MG63 (cell line): Measurements from ENCODE around the gene KCP. TPM values are rescaled to one million over a fixed set of nuclear protein-coding genes. Genes with fewer than 3 reads are reported as not detected.
A peak's percentile ranks its signal among the peaks of the same experiment; 100 is the strongest.

Experiments
- DNase-seq: peaks from one replicate; pipeline ENCODE4 v3.0.0-alpha.2; 2020
- H3K27me3 ChIP-seq: fragments of 250-450 bp; sonication (Bioruptor Pico); 2 replicates; pipeline ENCODE4 v1.5.1; 2020; ENCODE audit warnings: mild to moderate bottlenecking, moderate library complexity
- H3K36me3 ChIP-seq: fragments of 250-450 bp; sonication (Bioruptor Pico); 2 replicates; pipeline ENCODE4 v1.5.1; 2020; ENCODE audit warnings: mild to moderate bottlenecking, moderate library complexity
- H3K4me3 ChIP-seq: fragments of 250-450 bp; sonication (Bioruptor Pico); 2 replicates; pipeline ENCODE4 v1.5.1; 2020; ENCODE audit warnings: mild to moderate bottlenecking, moderate library complexity
- H3K9me3 ChIP-seq: fragments of 250-450 bp; sonication (Bioruptor Pico); 2 replicates; pipeline ENCODE4 v1.5.1; 2020; ENCODE audit warnings: mild to moderate bottlenecking, moderate library complexity
- total RNA-seq: library from RNA; depleted of rRNA; stranded (reverse); fragments of >200 nt; shearing (Covaris generic); gene quantifications from 2 replicates; pipeline ENCODE4 v1.2.3, GENCODE V29; 2014; ENCODE audit warnings: low replicate concordance

The KCP gene
- total RNA-seq, 1 experiment from 2014 or later, result not detected

GRCh38 chr7:128887169-128888038, 23.1 kb downstream of the KCP start:
- no peaks in the 10 kb centered on the region for H3K36me3 ChIP-seq
- no peak overlapping the region for H3K4me3 ChIP-seq
- DNase-seq, result no peak
- H3K27me3 ChIP-seq, result no peaks in the 10 kb centered on the region
- no peaks in the 10 kb centered on the region for H3K9me3 ChIP-seq

GRCh38 chr7:128886391-128887168, 23.9 kb downstream of the KCP start:
- Histone ChIP-seq H3K27me3 (no peaks in the 10 kb centered on the region), H3K4me3 (no peak overlapping the region), H3K9me3 (no peaks in the 10 kb centered on the region), H3K36me3 (no peaks in the 10 kb centered on the region)
- no peak for DNase-seq

GRCh38 chr7:128885370-128886187, 24.9 kb downstream of the KCP start:
- no peak overlapping the region for H3K4me3 ChIP-seq
- H3K27me3 ChIP-seq, result no peaks in the 10 kb centered on the region
- no peaks in the 10 kb centered on the region for H3K36me3 ChIP-seq
- no peak for DNase-seq
- H3K9me3 ChIP-seq, result no peaks in the 10 kb centered on the region

GRCh38 chr7:128884561-128885369, 25.7 kb downstream of the KCP start:
- H3K4me3 ChIP-seq, result no peak overlapping the region
- H3K36me3 ChIP-seq, result no peaks in the 10 kb centered on the region
- no peaks in the 10 kb centered on the region for H3K9me3 ChIP-seq
- no peaks in the 10 kb centered on the region for H3K27me3 ChIP-seq
- DNase-seq, result no peak

GRCh38 chr7:128883622-128884448, 26.7 kb downstream of the KCP start:
- Histone ChIP-seq H3K4me3 (no peak overlapping the region), H3K9me3 (no peaks in the 10 kb centered on the region), H3K36me3 (no peaks in the 10 kb centered on the region), H3K27me3 (no peaks in the 10 kb centered on the region)
- peak; percentile 53 for DNase-seq

GRCh38 chr7:128882134-128882533, 28.4 kb downstream of the KCP start:
- Histone ChIP-seq H3K9me3 (no peaks in the 10 kb centered on the region), H3K36me3 (no peaks in the 10 kb centered on the region), H3K4me3 (no peak overlapping the region), H3K27me3 (no peaks in the 10 kb centered on the region)
- DNase-seq, result no peak

GRCh38 chr7:128881458-128882125, 28.9 kb downstream of the KCP start:
- H3K4me3 ChIP-seq, result no peak overlapping the region
- H3K27me3 ChIP-seq, result no peaks in the 10 kb centered on the region
- DNase-seq, result no peak
- no peaks in the 10 kb centered on the region for H3K9me3 ChIP-seq
- no peaks in the 10 kb centered on the region for H3K36me3 ChIP-seq

GRCh38 chr7:128880791-128881457, 29.6 kb downstream of the KCP start:
- H3K36me3 ChIP-seq, result no peaks in the 10 kb centered on the region
- no peak for DNase-seq
- no peaks in the 10 kb centered on the region for H3K9me3 ChIP-seq

GRCh38 chr7:128879939-128880746, 30.4 kb downstream of the KCP start:
- no peaks in the 10 kb centered on the region for H3K27me3 ChIP-seq
- H3K4me3 ChIP-seq, result no peak overlapping the region
- peak; percentile 42 for DNase-seq
- no peaks in the 10 kb centered on the region for H3K36me3 ChIP-seq
- no peaks in the 10 kb centered on the region for H3K9me3 ChIP-seq

More at GRCh38 chr7:128880791-128881457, 29.6 kb downstream of the KCP start:
- H3K27me3 ChIP-seq, result no peaks in the 10 kb centered on the region
- H3K4me3 ChIP-seq, result no peak overlapping the region

GRCh38 chr7:128879461-128879938, 31.0 kb downstream of the KCP start:
- no peaks in the 10 kb centered on the region for H3K36me3 ChIP-seq
- no peak for DNase-seq
- H3K27me3 ChIP-seq, result no peaks in the 10 kb centered on the region
- no peak overlapping the region for H3K4me3 ChIP-seq
- H3K9me3 ChIP-seq, result no peaks in the 10 kb centered on the region

- no peaks in the 10 kb centered on the region for H3K27me3 ChIP-seq
- no peak for DNase-seq
- no peak overlapping the region for H3K4me3 ChIP-seq
- no peaks in the 10 kb centered on the region for H3K9me3 ChIP-seq
- H3K36me3 ChIP-seq, result no peaks in the 10 kb centered on the region
Observed at GRCh38 chr7:128878226-128879105, 32.0 kb downstream of the KCP start.

GRCh38 chr7:128877756-128878120, 32.8 kb downstream of the KCP start:
- Histone ChIP-seq H3K9me3 (no peaks in the 10 kb centered on the region), H3K36me3 (no peaks in the 10 kb centered on the region), H3K27me3 (no peaks in the 10 kb centered on the region), H3K4me3 (no peak overlapping the region)
- no peak for DNase-seq
